Measurements from ENCODE around the gene TRIP11.

GRCh38 chr14:91919814-91920213 is 120.0 kb downstream of the TRIP11 start:
- TF ChIP-seq EZH2phosphoT487 (IDR thresholded peaks at IDR 0.05) (no peak), EZH2 (IDR thresholded peaks at IDR 0.05) (no peak)
- TF ChIP-seq, protein P1, sequence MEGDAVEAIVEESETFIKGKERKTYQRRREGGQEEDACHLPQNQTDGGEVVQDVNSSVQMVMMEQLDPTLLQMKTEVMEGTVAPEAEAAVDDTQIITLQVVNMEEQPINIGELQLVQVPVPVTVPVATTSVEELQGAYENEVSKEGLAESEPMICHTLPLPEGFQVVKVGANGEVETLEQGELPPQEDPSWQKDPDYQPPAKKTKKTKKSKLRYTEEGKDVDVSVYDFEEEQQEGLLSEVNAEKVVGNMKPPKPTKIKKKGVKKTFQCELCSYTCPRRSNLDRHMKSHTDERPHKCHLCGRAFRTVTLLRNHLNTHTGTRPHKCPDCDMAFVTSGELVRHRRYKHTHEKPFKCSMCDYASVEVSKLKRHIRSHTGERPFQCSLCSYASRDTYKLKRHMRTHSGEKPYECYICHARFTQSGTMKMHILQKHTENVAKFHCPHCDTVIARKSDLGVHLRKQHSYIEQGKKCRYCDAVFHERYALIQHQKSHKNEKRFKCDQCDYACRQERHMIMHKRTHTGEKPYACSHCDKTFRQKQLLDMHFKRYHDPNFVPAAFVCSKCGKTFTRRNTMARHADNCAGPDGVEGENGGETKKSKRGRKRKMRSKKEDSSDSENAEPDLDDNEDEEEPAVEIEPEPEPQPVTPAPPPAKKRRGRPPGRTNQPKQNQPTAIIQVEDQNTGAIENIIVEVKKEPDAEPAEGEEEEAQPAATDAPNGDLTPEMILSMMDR (IDR thresholded peaks at IDR 0.05) = no peak
